Right lobe of liver (tissue), 6 donors: ENCODE measurements around the gene GPR17. TPM values are rescaled to one million over a fixed set of nuclear protein-coding genes. Genes with fewer than 3 reads are reported as not detected.

Experiments used
- ATAC-seq, 4 donors: fragments of 200-7000 bp; cut with Tn5 transposase; one replicate each; pipeline ENCODE4 v1.9.1; 2020; ENCODE audit warnings: mild to moderate bottlenecking in 4 of 4, moderate library complexity in 4 of 4
- DNase-seq, 3 donors: peaks; one replicate each; pipeline ENCODE4 v3.0.0-alpha.2; 2020
- H3K27ac ChIP-seq, 3 donors: fragments of 200-600 bp; one replicate each; pipeline ENCODE4 v1.8.0; 2022
- H3K27me3 ChIP-seq, 2 donors: fragments of 200-600 bp; one replicate each; pipeline ENCODE4 v1.8.0; 2022
- H3K36me3 ChIP-seq, 4 donors: fragments of 200-600 bp; sonication (generic) in 1 of 4; one replicate each; pipeline versions ENCODE4 v1.5.1 to v1.8.0; 2017 to 2022; ENCODE audit warnings: control low read depth in 1 of 4
- H3K4me1 ChIP-seq, 4 donors: fragments of 200-600 bp; sonication (generic) in 1 of 4; one replicate each; pipeline versions ENCODE4 v1.5.1 to v1.8.0; 2017 to 2022; ENCODE audit warnings: control low read depth in 1 of 4
- H3K4me3 ChIP-seq, 3 donors: fragments of 200-600 bp; one replicate each; pipeline ENCODE4 v1.8.0; 2022
- H3K9me3 ChIP-seq, 4 donors: fragments of 200-600 bp; sonication (generic) in 1 of 4; one replicate each; pipeline versions ENCODE4 v1.5.1 to v1.8.0; 2017 to 2022; ENCODE audit warnings: control low read depth in 1 of 4
- POLR2A ChIP-seq: fragments of 450-650 bp; IDR thresholded peaks from one replicate; pipeline ENCODE4 v1.6.1; 2017; ENCODE audit warnings: antibody characterized with exemption, mild to moderate bottlenecking
- WGBS: methylation state at CpG from one replicate; pipeline ENCODE4 v1.1.6; 2018; ENCODE audit warnings: low coverage, low lambda C conversion rate; ENCODE audit not compliant: insufficient coverage; ENCODE audit errors: missing lambda C conversion rate; 5-methylcytosine and 5-hydroxymethylcytosine counted together
- intact Hi-C, 2 donors: fragments of 100-400 bp; cut with DNase I; formaldehyde crosslinking; loops; one replicate each; pipeline versions ENCODE4 v1.11.2 to v1.14.1; 2022
- total RNA-seq, 6 experiments: library from RNA; depleted of rRNA in 2 of 6; stranded (reverse); fragments of >200 nt in 2 of 6; fragmentation: NEBNext Ultra II Directional in 3 of 6; extraction: Animal tissue kit (Norgen Biotek cat#: 25700) in 3 of 6; gene quantifications; one replicate each; pipeline versions ENCODE4 v1.1.0 to v1.2.4, GENCODE V29; 2016 to 2023
- TF ChIP-seq, protein P1 (sequence below), 4 donors: fragments of 200-600 bp in 3 of 4; fragments of 450-650 bp in 1 of 4; IDR thresholded peaks; one replicate each; pipeline versions ENCODE4 v1.5.1 to v1.8.0; 2016 to 2022; ENCODE audit warnings: antibody characterized with exemption in 4 of 4, mild to moderate bottlenecking in 2 of 4
- donor health status: DM: no; HTN: yes; CAD: no.
- donor health status: DM: no; HTN: no; CAD: no.
- donor health status: DM: no; HTN: no; CAD: no.
- donor health status: DM: no; HTN: yes; CAD: no.
- donor health status: DM: no; HTN: yes; CAD: no.

GPR17 gene
- total RNA-seq, 6 experiments from 2014 or later = not detected

DNA sequence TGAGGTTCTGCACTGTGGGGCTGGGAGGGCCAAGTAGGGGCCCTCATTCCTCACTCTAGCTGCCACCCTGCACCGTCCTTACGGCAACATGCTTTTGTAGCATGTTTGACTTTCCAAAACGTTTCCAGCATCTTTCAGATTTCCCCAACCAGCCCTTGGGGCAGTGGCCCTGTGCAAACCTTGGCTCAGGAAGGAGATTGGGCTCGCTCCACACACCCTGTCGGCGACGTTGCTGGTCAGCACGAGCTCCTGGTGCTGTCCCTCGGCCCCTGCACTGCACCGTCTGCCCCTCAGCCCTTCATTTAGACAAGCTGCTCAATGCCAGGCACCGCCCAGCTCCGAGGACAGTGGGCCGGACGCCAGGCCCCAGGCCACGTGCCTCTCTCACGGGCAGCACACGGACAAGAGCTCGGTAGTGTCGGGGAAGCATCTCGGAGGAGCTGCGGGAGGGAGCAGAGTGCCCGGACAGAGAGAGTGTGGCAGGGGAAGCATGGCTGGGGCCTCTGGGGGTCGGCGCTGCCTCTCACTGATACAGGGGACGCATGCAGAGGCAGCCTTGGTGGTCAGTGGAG is 6.9 kb downstream of the GPR17 start:
- no peak for TF ChIP-seq POLR2A
- TF ChIP-seq, protein P1, sequence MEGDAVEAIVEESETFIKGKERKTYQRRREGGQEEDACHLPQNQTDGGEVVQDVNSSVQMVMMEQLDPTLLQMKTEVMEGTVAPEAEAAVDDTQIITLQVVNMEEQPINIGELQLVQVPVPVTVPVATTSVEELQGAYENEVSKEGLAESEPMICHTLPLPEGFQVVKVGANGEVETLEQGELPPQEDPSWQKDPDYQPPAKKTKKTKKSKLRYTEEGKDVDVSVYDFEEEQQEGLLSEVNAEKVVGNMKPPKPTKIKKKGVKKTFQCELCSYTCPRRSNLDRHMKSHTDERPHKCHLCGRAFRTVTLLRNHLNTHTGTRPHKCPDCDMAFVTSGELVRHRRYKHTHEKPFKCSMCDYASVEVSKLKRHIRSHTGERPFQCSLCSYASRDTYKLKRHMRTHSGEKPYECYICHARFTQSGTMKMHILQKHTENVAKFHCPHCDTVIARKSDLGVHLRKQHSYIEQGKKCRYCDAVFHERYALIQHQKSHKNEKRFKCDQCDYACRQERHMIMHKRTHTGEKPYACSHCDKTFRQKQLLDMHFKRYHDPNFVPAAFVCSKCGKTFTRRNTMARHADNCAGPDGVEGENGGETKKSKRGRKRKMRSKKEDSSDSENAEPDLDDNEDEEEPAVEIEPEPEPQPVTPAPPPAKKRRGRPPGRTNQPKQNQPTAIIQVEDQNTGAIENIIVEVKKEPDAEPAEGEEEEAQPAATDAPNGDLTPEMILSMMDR (IDR thresholded peaks at IDR 0.05) = no peak
- 60% methylated on average over 1 of the region's 25 CpGs for WGBS
- Histone ChIP-seq H3K4me3 (no peak overlapping the region), H3K4me1 (peaks cover 0 to 10% (median 0%) of the 10 kb centered on the region in 4 donors), H3K9me3 (no peaks in the 10 kb centered on the region), H3K27me3 (no peaks in the 10 kb centered on the region), H3K36me3 (peaks cover 0 to 21% (median 7%) of the 10 kb centered on the region in 4 donors), H3K27ac (no peak overlapping the region)
- ATAC-seq (no peak), DNase-seq (peak in 1 of 3 donors; percentile 40)
- intact Hi-C loops = no loop called here

DNA sequence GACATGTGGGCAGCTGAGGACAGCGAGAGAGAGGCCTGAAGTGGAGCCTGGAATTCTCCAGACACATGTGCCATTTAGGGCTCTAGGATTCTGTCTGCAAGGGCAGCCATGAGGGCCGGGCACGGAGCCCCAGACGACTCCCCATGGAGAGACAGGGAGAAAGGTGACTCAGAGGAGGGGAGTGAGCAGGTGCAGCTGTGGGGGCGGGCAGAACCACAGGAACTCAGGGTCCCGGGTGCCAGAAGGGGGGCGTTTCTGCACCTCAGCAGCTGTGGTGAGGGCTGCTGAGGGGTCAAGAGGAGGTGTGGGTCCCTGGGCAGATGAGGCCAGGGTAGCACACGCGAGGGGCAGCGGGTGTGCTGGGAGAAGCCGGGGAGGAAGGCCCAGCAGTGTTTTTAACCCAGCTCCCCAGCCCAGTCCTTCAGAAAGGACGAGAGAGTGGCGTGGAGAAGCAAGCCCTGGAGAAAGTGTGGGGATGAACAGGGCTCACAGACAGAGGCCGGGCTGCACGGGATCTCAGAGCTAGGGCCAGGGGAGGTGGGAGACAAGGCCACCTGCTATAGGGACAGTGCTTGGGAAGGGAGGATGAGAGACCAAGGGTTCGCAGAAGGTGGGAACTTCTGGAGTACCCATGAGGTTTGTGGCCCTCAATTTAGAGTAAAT is 7.6 kb downstream of the GPR17 start:
- 78% methylated on average over 15 of the region's 16 CpGs for WGBS
- intact Hi-C loops = no loop called here
- Histone ChIP-seq H3K9me3 (no peaks in the 10 kb centered on the region), H3K4me3 (no peak overlapping the region), H3K27ac (no peak overlapping the region), H3K36me3 (peaks cover 0 to 21% (median 7%) of the 10 kb centered on the region in 4 donors), H3K4me1 (peaks cover 0 to 10% (median 0%) of the 10 kb centered on the region in 4 donors), H3K27me3 (no peaks in the 10 kb centered on the region)
- TF ChIP-seq POLR2A = no peak
- TF ChIP-seq, protein P1 (IDR thresholded peaks at IDR 0.05) = no peak
- ATAC-seq = no peak
- DNase-seq = peak in 1 of 3 donors; percentile 44

DNA sequence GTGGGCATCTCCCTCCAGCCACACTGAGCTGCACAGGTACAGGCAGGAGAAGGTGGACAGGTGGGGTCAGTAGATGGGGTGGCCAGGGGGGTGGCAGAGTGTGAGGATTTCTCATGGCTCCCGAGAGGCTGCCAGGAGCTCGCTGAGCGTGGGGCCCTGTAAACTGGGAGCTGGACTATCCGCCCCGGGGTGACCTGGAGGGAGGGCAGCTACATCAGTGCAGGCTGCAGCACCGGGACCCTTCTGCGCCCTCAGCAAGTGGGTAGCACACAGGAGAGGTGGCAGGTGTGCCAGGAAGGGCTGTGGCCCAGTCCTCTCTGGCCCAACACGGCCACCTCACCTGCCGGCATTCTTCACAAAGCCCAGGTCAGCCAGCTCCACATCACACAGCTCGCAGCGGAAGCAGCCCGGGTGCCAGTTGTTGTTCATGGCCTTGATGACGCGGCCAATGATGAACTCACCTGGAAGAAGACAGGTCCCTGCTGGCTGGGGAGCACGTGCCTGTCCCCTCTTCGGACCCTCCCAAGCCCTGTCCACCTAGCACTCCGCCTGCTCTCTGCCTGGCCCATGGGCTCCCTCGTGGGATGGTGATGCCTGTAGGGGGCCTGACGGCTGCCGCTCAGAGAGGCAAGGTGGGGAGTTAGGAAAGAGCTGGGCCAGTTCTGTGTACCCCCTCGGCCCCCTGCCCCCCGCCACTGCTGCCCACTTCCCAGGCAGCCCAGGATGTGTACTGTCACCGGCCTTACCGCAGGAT is 8.3 kb downstream of the GPR17 start:
- H3K27ac ChIP-seq = no peak overlapping the region
- DNase-seq = peak in 1 of 3 donors; percentile 52

DNA sequence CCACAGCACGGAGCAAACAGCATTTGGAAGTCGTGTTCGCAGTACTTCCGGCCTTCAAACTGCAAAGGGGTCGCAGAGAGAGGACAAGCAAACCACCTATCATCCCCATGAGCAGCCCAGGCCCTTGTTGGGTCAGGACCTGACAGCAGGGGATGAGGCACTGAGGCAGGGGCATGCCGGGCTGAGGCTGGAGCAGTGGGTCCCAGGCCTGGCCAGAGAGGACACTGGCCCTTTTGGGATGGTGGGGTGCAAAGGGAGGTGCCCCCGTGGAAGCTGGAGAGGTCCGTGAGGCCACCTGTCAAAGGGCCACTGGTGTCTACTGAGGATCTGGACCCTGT is 8.9 kb downstream of the GPR17 start:
- no peaks in the 10 kb centered on the region for H3K27me3 ChIP-seq
- DNase-seq (peak in 1 of 3 donors; percentile 45), ATAC-seq (no peak)
- H3K36me3 ChIP-seq = peaks cover 0 to 21% (median 7%) of the 10 kb centered on the region in 4 donors
- 76% methylated on average over 2 of the region's 8 CpGs for WGBS
- H3K27ac ChIP-seq = no peak overlapping the region
- H3K4me3 ChIP-seq = no peak overlapping the region
- no peaks in the 10 kb centered on the region for H3K9me3 ChIP-seq
- H3K4me1 ChIP-seq = peaks cover 0 to 2% (median 0%) of the 10 kb centered on the region in 4 donors
- TF ChIP-seq, protein P1 (IDR thresholded peaks at IDR 0.05) = no peak
- no peak for TF ChIP-seq POLR2A
- intact Hi-C loops = no loop called here

More for the DNA sequence above, 8.3 kb downstream of the GPR17 start:
- TF ChIP-seq, protein P1 (IDR thresholded peaks at IDR 0.05) = no peak
- H3K36me3 ChIP-seq = peaks cover 0 to 21% (median 7%) of the 10 kb centered on the region in 4 donors
- H3K9me3 ChIP-seq = no peaks in the 10 kb centered on the region
- no peak for ATAC-seq
- no peaks in the 10 kb centered on the region for H3K27me3 ChIP-seq
- no peak overlapping the region for H3K4me3 ChIP-seq
- intact Hi-C loops = no loop called here
- H3K4me1 ChIP-seq = peaks cover 0 to 7% (median 0%) of the 10 kb centered on the region in 4 donors
- WGBS = 75% methylated on average over 2 of the region's 24 CpGs
